Mesendoderm (in vitro differentiated cells): Measurements from ENCODE around the gene GNG2.

Experiments
- DNase-seq: peaks from one replicate; pipeline ENCODE4 v3.0.0; 2013
- H2AK5ac ChIP-seq: 2 replicates; pipeline ENCODE4 v1.6.1; 2013; ENCODE audit warnings: low read length, inconsistent platforms
- H2BK120ac ChIP-seq: 2 replicates; pipeline ENCODE4 v1.6.1; 2013; ENCODE audit warnings: low read depth, mild to moderate bottlenecking, low read length, moderate library complexity, mixed read lengths
- H2BK15ac ChIP-seq: replicated peaks from 2 replicates; pipeline ENCODE4 v1.6.1; 2013; ENCODE audit warnings: low read depth, mild to moderate bottlenecking, moderate library complexity
- H2BK5ac ChIP-seq: 2 replicates; pipeline ENCODE4 v1.6.1; 2013; ENCODE audit warnings: low read length, inconsistent platforms
- H3K18ac ChIP-seq: 2 replicates; pipeline ENCODE4 v1.6.1; 2013; ENCODE audit warnings: mild to moderate bottlenecking, low read length, mixed read lengths
- H3K23ac ChIP-seq: one replicate; pipeline ENCODE4 v1.6.1; 2013; ENCODE audit warnings: low read length
- H3K27ac ChIP-seq: 2 replicates; pipeline ENCODE4 v1.5.1; 2013; ENCODE audit warnings: low read depth, mild to moderate bottlenecking, inconsistent platforms, low read length, moderate library complexity
- H3K27me3 ChIP-seq: 2 replicates; pipeline ENCODE4 v1.6.1; 2013; ENCODE audit warnings: low read length, control low read depth, mild to moderate bottlenecking, inconsistent platforms; ENCODE audit not compliant: insufficient read depth, poor library complexity
- H3K36me3 ChIP-seq: 2 replicates; pipeline ENCODE4 v1.6.1; 2013; ENCODE audit warnings: low read length, inconsistent platforms; ENCODE audit not compliant: control insufficient read depth, insufficient read depth
- H3K4ac ChIP-seq: one replicate; pipeline ENCODE4 v1.6.1; 2013; ENCODE audit warnings: low read depth, mild to moderate bottlenecking, low read length, moderate library complexity
- H3K4me1 ChIP-seq: 2 replicates; pipeline ENCODE4 v1.6.1; 2013; ENCODE audit warnings: low read depth, low read length, inconsistent platforms; ENCODE audit not compliant: control insufficient read depth
- H3K4me2 ChIP-seq: 2 replicates; pipeline ENCODE4 v1.6.1; 2013; ENCODE audit warnings: low read length
- H3K4me3 ChIP-seq: 2 replicates; pipeline ENCODE4 v1.5.1; 2013; ENCODE audit warnings: mild to moderate bottlenecking, low read length
- H3K56ac ChIP-seq: one replicate; pipeline ENCODE4 v1.6.1; 2013; ENCODE audit warnings: low read length
- H3K79me1 ChIP-seq: 2 replicates; pipeline ENCODE4 v1.6.1; 2013; ENCODE audit warnings: low read length, inconsistent platforms
- H3K79me2 ChIP-seq: 2 replicates; pipeline ENCODE4 v1.6.1; 2013; ENCODE audit warnings: mild to moderate bottlenecking, low read length; ENCODE audit not compliant: control insufficient read depth, insufficient read depth
- H3K9ac ChIP-seq: 2 replicates; pipeline ENCODE4 v1.6.1; 2013; ENCODE audit warnings: low read length, inconsistent platforms
- H4K5ac ChIP-seq: one replicate; pipeline ENCODE4 v1.6.1; 2013; ENCODE audit warnings: low read length
- H4K8ac ChIP-seq: one replicate; pipeline ENCODE4 v1.6.1; 2013; ENCODE audit warnings: low read depth, mild to moderate bottlenecking, control low read depth, low read length, moderate library complexity
- WGBS: extraction: QIAGEN DNeasy Blood & Tissue Kit; methylation state at CpG from one replicate; pipeline ENCODE4 v1.1.7; 2013; ENCODE audit warnings: low lambda C conversion rate, missing lambda C conversion rate; ENCODE audit not compliant: insufficient coverage; ENCODE audit errors: extremely low coverage; 5-methylcytosine and 5-hydroxymethylcytosine counted together

The GNG2 gene

GRCh38 chr14:51848120-51848519, 12.3 kb upstream of the GNG2 start:
- Histone ChIP-seq H3K4me1 (no peaks in the 10 kb centered on the region), H3K27me3 (no peaks in the 10 kb centered on the region), H3K56ac (no peak overlapping the region), H3K18ac (no peak overlapping the region), H3K4me2 (no peak overlapping the region), H2BK120ac (no peak overlapping the region), H3K23ac (no peak overlapping the region), H3K27ac (no peak overlapping the region), H3K79me2 (no peaks in the 10 kb centered on the region), H2BK5ac (no peak overlapping the region), H3K9ac (no peak overlapping the region), H4K8ac (no peak overlapping the region), H2BK15ac (no peak overlapping the region), H3K4me3 (no peak overlapping the region), H2AK5ac (no peak overlapping the region), H3K79me1 (no peaks in the 10 kb centered on the region), H3K36me3 (no peaks in the 10 kb centered on the region), H3K4ac (no peak overlapping the region), H4K5ac (no peak overlapping the region)
- no peak for DNase-seq
- no CpG with 5 or more reads among the region's 4 CpGs for WGBS

GRCh38 chr14:51849097-51849496, 11.3 kb upstream of the GNG2 start:
- H3K79me1 ChIP-seq: no peaks in the 10 kb centered on the region
- H3K4me1 ChIP-seq: no peaks in the 10 kb centered on the region
- no peaks in the 10 kb centered on the region for H3K36me3 ChIP-seq
- H3K9ac ChIP-seq: no peak overlapping the region
- no peak overlapping the region for H2BK120ac ChIP-seq
- H2AK5ac ChIP-seq: no peak overlapping the region
- no peaks in the 10 kb centered on the region for H3K27me3 ChIP-seq
- no peak overlapping the region for H4K8ac ChIP-seq
- H4K5ac ChIP-seq: no peak overlapping the region
- H2BK5ac ChIP-seq: no peak overlapping the region
- no CpG with 5 or more reads among the region's 2 CpGs for WGBS
- no peak overlapping the region for H3K56ac ChIP-seq
- H3K27ac ChIP-seq: no peak overlapping the region
- H3K79me2 ChIP-seq: no peaks in the 10 kb centered on the region
- H3K4me2 ChIP-seq: no peak overlapping the region
- DNase-seq: no peak
- H3K23ac ChIP-seq: no peak overlapping the region
- H3K4ac ChIP-seq: no peak overlapping the region
- H2BK15ac ChIP-seq: no peak overlapping the region
- no peak overlapping the region for H3K18ac ChIP-seq
- H3K4me3 ChIP-seq: no peak overlapping the region

DNA sequence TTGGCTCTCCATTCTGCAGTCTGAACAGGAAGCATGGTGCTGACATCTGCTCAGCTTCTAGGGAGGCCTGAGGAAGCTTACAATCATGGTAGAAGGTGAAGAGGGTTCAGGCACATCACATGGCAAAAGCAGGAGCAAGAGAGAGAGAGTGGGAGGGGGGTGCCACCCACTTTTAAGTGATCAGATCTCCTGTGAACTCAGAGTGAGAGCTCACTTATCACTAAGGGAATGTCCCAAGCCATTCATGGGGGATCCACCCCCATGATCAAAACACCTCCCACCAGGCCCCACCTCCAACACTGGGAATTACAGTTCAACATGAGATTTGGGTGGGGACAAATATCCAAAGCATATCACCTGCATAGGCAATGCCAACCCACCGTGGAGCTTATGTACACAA, 9.8 kb upstream of the GNG2 start:
- Histone ChIP-seq H2BK5ac (no peak overlapping the region), H3K79me1 (no peaks in the 10 kb centered on the region), H4K5ac (no peak overlapping the region), H3K27ac (no peak overlapping the region), H2BK15ac (no peak overlapping the region), H3K9ac (no peak overlapping the region), H3K4me2 (no peak overlapping the region), H2AK5ac (no peak overlapping the region), H3K4ac (no peak overlapping the region), H3K4me1 (no peaks in the 10 kb centered on the region), H3K56ac (no peak overlapping the region), H2BK120ac (no peak overlapping the region), H3K23ac (no peak overlapping the region), H3K4me3 (no peak overlapping the region), H3K27me3 (no peaks in the 10 kb centered on the region), H4K8ac (no peak overlapping the region), H3K79me2 (no peaks in the 10 kb centered on the region), H3K36me3 (no peaks in the 10 kb centered on the region), H3K18ac (no peak overlapping the region)
- WGBS: no CpG with 5 or more reads among the region's 1 CpG
- DNase-seq: no peak

- no peak for DNase-seq
- H3K18ac ChIP-seq: no peak overlapping the region
- no peaks in the 10 kb centered on the region for H3K79me2 ChIP-seq
- no peak overlapping the region for H3K23ac ChIP-seq
- H3K4me1 ChIP-seq: no peaks in the 10 kb centered on the region
- H3K4ac ChIP-seq: no peak overlapping the region
- no peak overlapping the region for H3K27ac ChIP-seq
- H2BK5ac ChIP-seq: no peak overlapping the region
- H3K56ac ChIP-seq: no peak overlapping the region
- no peak overlapping the region for H2AK5ac ChIP-seq
- H2BK120ac ChIP-seq: no peak overlapping the region
- H2BK15ac ChIP-seq: no peak overlapping the region
- no peaks in the 10 kb centered on the region for H3K27me3 ChIP-seq
- H3K36me3 ChIP-seq: no peaks in the 10 kb centered on the region
- H4K5ac ChIP-seq: no peak overlapping the region
- no peaks in the 10 kb centered on the region for H3K79me1 ChIP-seq
- H3K4me3 ChIP-seq: no peak overlapping the region
- WGBS: no CpG with 5 or more reads among the region's 4 CpGs
- H3K9ac ChIP-seq: no peak overlapping the region
- no peak overlapping the region for H4K8ac ChIP-seq
- no peak overlapping the region for H3K4me2 ChIP-seq
Measured at GRCh38 chr14:51852541-51852940, 7.9 kb upstream of the GNG2 start.

- no peak overlapping the region for H3K4ac ChIP-seq
- peaks cover 2% of the 10 kb centered on the region for H3K4me1 ChIP-seq
- H3K9ac ChIP-seq: no peak overlapping the region
- no peak overlapping the region for H3K4me3 ChIP-seq
- no peak overlapping the region for H3K56ac ChIP-seq
- H2BK120ac ChIP-seq: no peak overlapping the region
- H4K8ac ChIP-seq: no peak overlapping the region
- no peaks in the 10 kb centered on the region for H3K36me3 ChIP-seq
- no peaks in the 10 kb centered on the region for H3K79me1 ChIP-seq
- no peaks in the 10 kb centered on the region for H3K27me3 ChIP-seq
- DNase-seq: no peak
- no peak overlapping the region for H3K27ac ChIP-seq
- no peak overlapping the region for H2AK5ac ChIP-seq
- no peaks in the 10 kb centered on the region for H3K79me2 ChIP-seq
- WGBS: no CpG with 5 or more reads among the region's 3 CpGs
- no peak overlapping the region for H2BK5ac ChIP-seq
- no peak overlapping the region for H2BK15ac ChIP-seq
- H3K23ac ChIP-seq: no peak overlapping the region
- H3K18ac ChIP-seq: no peak overlapping the region
- H4K5ac ChIP-seq: no peak overlapping the region
- H3K4me2 ChIP-seq: no peak overlapping the region
Measured at GRCh38 chr14:51855234-51855633, 5.2 kb upstream of the GNG2 start.

GRCh38 chr14:51856792-51857296, 3.6 kb upstream of the GNG2 start:
- Histone ChIP-seq H3K4me1 (peaks cover 3% of the 10 kb centered on the region), H3K4ac (no peak overlapping the region), H2AK5ac (no peak overlapping the region), H3K4me2 (no peak overlapping the region), H2BK15ac (no peak overlapping the region), H4K5ac (no peak overlapping the region), H3K18ac (no peak overlapping the region), H3K56ac (no peak overlapping the region), H2BK120ac (no peak overlapping the region), H3K79me2 (no peaks in the 10 kb centered on the region), H3K79me1 (no peaks in the 10 kb centered on the region), H3K9ac (no peak overlapping the region), H3K4me3 (no peak overlapping the region), H3K36me3 (no peaks in the 10 kb centered on the region), H3K27ac (no peak overlapping the region), H3K27me3 (no peaks in the 10 kb centered on the region), H3K23ac (no peak overlapping the region), H2BK5ac (no peak overlapping the region), H4K8ac (no peak overlapping the region)
- no CpG with 5 or more reads among the region's 1 CpG for WGBS
- no peak for DNase-seq
